IMR-90 (cell line): ENCODE results near the gene CDR2. TPM values are rescaled to one million over a fixed set of nuclear protein-coding genes. Genes with fewer than 3 reads are reported as not detected.

Source experiments
- ATAC-seq: fragments of 200-7000 bp; cut with Tn5 transposase; 2 replicates; pipeline ENCODE4 v1.9.1; 2020; ENCODE audit warnings: low read depth, mild to moderate bottlenecking, moderate library complexity
- BruUV-seq: library from RNA; stranded (reverse); fragments of 400-500 nt; replicated peaks from 2 replicates; lab custom pipeline; 2021; lab: Mats Ljungman, UMichigan
- CTCF ChIA-PET: fragments of 300-600 bp; formaldehyde crosslinking; extraction: SDS; loops from one replicate; lab custom pipeline; 2021; ENCODE audit warnings: antibody characterized with exemption; lab: Yijun Ruan, JAX
- POLR2A ChIA-PET: fragments of 300-600 bp; sonication (Branson Sonifier 250); formaldehyde crosslinking; loops from one replicate; lab custom pipeline; 2022; ENCODE audit warnings: antibody characterized with exemption; ENCODE audit not compliant: unreplicated experiment; lab: Charles Lee
- DNase-seq: peaks from one replicate; pipeline ENCODE4 v3.0.0; 2013
- H2AFZ ChIP-seq: replicated peaks from 2 replicates; pipeline ENCODE3; 2013; ENCODE audit warnings: low read length, mild to moderate bottlenecking; ENCODE audit not compliant: poor library complexity
- H2AK5ac ChIP-seq: 2 replicates; pipeline ENCODE4 v1.6.1; 2013; ENCODE audit warnings: low read depth, low read length, inconsistent platforms
- H2AK9ac ChIP-seq: replicated peaks from 2 replicates; pipeline ENCODE3; 2013; ENCODE audit warnings: mild to moderate bottlenecking, low read depth, low read length, moderate library complexity; ENCODE audit not compliant: poor library complexity
- H2BK120ac ChIP-seq: 2 replicates; pipeline ENCODE4 v1.6.1; 2013; ENCODE audit warnings: low read depth, low read length, inconsistent platforms
- H2BK15ac ChIP-seq: 3 replicates; pipeline ENCODE4 v1.6.1; 2013; ENCODE audit warnings: low read depth, low read length, inconsistent platforms
- H2BK20ac ChIP-seq: 2 replicates; pipeline ENCODE4 v1.6.1; 2013; ENCODE audit warnings: low read depth, mild to moderate bottlenecking, inconsistent platforms, low read length, moderate library complexity
- H2BK5ac ChIP-seq: 2 replicates; pipeline ENCODE4 v1.6.1; 2013; ENCODE audit warnings: mild to moderate bottlenecking, low read depth, low read length, inconsistent platforms; ENCODE audit not compliant: poor library complexity, severe bottlenecking
- H3K14ac ChIP-seq: replicated peaks from 2 replicates; pipeline ENCODE4 v1.6.1; 2013; ENCODE audit warnings: low read depth, low read length, inconsistent platforms
- H3K18ac ChIP-seq: 2 replicates; pipeline ENCODE4 v1.6.1; 2013; ENCODE audit warnings: low read depth, low read length, control low read depth
- H3K23ac ChIP-seq: 2 replicates; pipeline ENCODE4 v1.6.1; 2013; ENCODE audit warnings: low read depth, low read length, inconsistent platforms
- H3K27ac ChIP-seq: 2 replicates; pipeline ENCODE4 v1.5.1; 2013; ENCODE audit warnings: mild to moderate bottlenecking, control low read depth, low read length; ENCODE audit not compliant: insufficient read depth
- H3K27me3 ChIP-seq: 2 replicates; pipeline ENCODE4 v1.6.1; 2013; ENCODE audit warnings: low read length; ENCODE audit not compliant: control insufficient read depth, insufficient read depth
- H3K36me3 ChIP-seq: 2 replicates; pipeline ENCODE4 v1.6.1; 2013; ENCODE audit warnings: low read length, mixed read lengths; ENCODE audit not compliant: control insufficient read depth, insufficient read depth
- H3K4ac ChIP-seq: 2 replicates; pipeline ENCODE4 v1.6.1; 2013; ENCODE audit warnings: low read depth, low read length, inconsistent platforms
- H3K4me1 ChIP-seq: 2 replicates; pipeline ENCODE4 v1.6.1; 2013; ENCODE audit warnings: low read length, mixed read lengths; ENCODE audit not compliant: control insufficient read depth, insufficient read depth
- H3K4me2 ChIP-seq: 2 replicates; pipeline ENCODE4 v1.6.1; 2013; ENCODE audit warnings: low read depth, mild to moderate bottlenecking, control low read depth, low read length, moderate library complexity
- H3K4me3 ChIP-seq: 2 replicates; pipeline ENCODE4 v1.5.1; 2013; ENCODE audit warnings: low read depth, mild to moderate bottlenecking, control low read depth, low read length, moderate library complexity; ENCODE audit not compliant: insufficient read depth
- H3K56ac ChIP-seq: 2 replicates; pipeline ENCODE4 v1.6.1; 2013; ENCODE audit warnings: low read length, inconsistent platforms; ENCODE audit not compliant: insufficient read depth; ENCODE audit errors: extremely low read depth
- H3K79me1 ChIP-seq, 2 experiments: 2 replicates each; pipeline ENCODE4 v1.6.1; 2013; ENCODE audit warnings: low read length in 2 of 2, inconsistent platforms in 1 of 2, low read depth in 1 of 2
- H3K9ac ChIP-seq: 2 replicates; pipeline ENCODE4 v1.6.1; 2013; ENCODE audit warnings: low read depth, low read length, control low read depth
- H3K9me1 ChIP-seq: 2 replicates; pipeline ENCODE4 v1.6.1; 2013; ENCODE audit warnings: low read length, inconsistent platforms; ENCODE audit not compliant: insufficient read depth
- H3K9me3 ChIP-seq: 2 replicates; pipeline ENCODE4 v1.6.1; 2013; ENCODE audit warnings: low read length; ENCODE audit not compliant: control insufficient read depth, insufficient read depth
- H4K20me1 ChIP-seq: 2 replicates; pipeline ENCODE4 v1.6.1; 2013; ENCODE audit warnings: low read length, inconsistent platforms; ENCODE audit not compliant: insufficient read depth
- H4K5ac ChIP-seq: 2 replicates; pipeline ENCODE4 v1.6.1; 2013; ENCODE audit warnings: mild to moderate bottlenecking, low read depth, low read length, control low read depth
- H4K8ac ChIP-seq, 2 experiments: 2 replicates each; pipeline ENCODE4 v1.6.1; 2013; ENCODE audit warnings: low read depth in 2 of 2, low read length in 2 of 2, control low read depth in 1 of 2, inconsistent platforms in 1 of 2
- H4K91ac ChIP-seq: 2 replicates; pipeline ENCODE4 v1.6.1; 2013; ENCODE audit warnings: low read depth, low read length, inconsistent platforms; ENCODE audit not compliant: insufficient read depth
- BHLHE40 ChIP-seq: fragments of 150-350 bp; IDR thresholded peaks from 2 replicates; pipeline ENCODE4 v1.6.1; 2016; ENCODE audit warnings: mild to moderate bottlenecking, low read depth, low read length
- CEBPB ChIP-seq: IDR thresholded peaks from 2 replicates; pipeline ENCODE4 v1.6.1; 2012; ENCODE audit warnings: low read depth, low read length, improper control_type of control experiment
- CHD1 ChIP-seq: IDR thresholded peaks from 2 replicates; pipeline ENCODE4 v1.6.1; 2012; ENCODE audit warnings: low read depth, low read length, improper control_type of control experiment
- CTCF ChIP-seq: conservative IDR thresholded peaks from 2 replicates; pipeline ENCODE4 v1.5.1; 2012; ENCODE audit warnings: mild to moderate bottlenecking, low read depth, low read length, improper control_type of control experiment
- ELK1 ChIP-seq: fragments of 150-350 bp; IDR thresholded peaks from 2 replicates; pipeline ENCODE4 v1.6.1; 2016; ENCODE audit warnings: low read depth, mild to moderate bottlenecking, low read length, moderate library complexity, borderline replicate concordance
- FOS ChIP-seq: fragments of 150-350 bp; IDR thresholded peaks from 2 replicates; pipeline ENCODE4 v1.6.1; 2016; ENCODE audit warnings: low read depth, low read length
- MAFK ChIP-seq: IDR thresholded peaks from 2 replicates; pipeline ENCODE4 v1.6.1; 2012; ENCODE audit warnings: low read depth, low read length, improper control_type of control experiment
- MAZ ChIP-seq: IDR thresholded peaks from 2 replicates; pipeline ENCODE4 v1.6.1; 2012; ENCODE audit warnings: low read depth, mild to moderate bottlenecking, low read length, improper control_type of control experiment, moderate library complexity, borderline replicate concordance
- MXI1 ChIP-seq: IDR thresholded peaks from 2 replicates; pipeline ENCODE4 v1.6.1; 2012; ENCODE audit warnings: low read depth, mild to moderate bottlenecking, low read length, moderate library complexity, borderline replicate concordance
- NFE2L2 ChIP-seq: fragments of 150-350 bp; IDR thresholded peaks from 2 replicates; pipeline ENCODE4 v1.6.1; 2016; ENCODE audit warnings: low read depth, mild to moderate bottlenecking, low read length
- RAD21 ChIP-seq: IDR thresholded peaks from 2 replicates; pipeline ENCODE4 v1.6.1; 2012; ENCODE audit warnings: low read length, improper control_type of control experiment
- RFX5 ChIP-seq: IDR thresholded peaks from 2 replicates; pipeline ENCODE4 v1.8.0; 2012; ENCODE audit warnings: low read depth, mild to moderate bottlenecking, low read length, moderate library complexity
- SMC3 ChIP-seq: fragments of 150-350 bp; IDR thresholded peaks from 2 replicates; pipeline ENCODE4 v1.6.1; 2016; ENCODE audit warnings: low read depth, mild to moderate bottlenecking, antibody characterized with exemption, low read length, moderate library complexity
- USF2 ChIP-seq: fragments of 150-350 bp; IDR thresholded peaks from 2 replicates; pipeline ENCODE4 v1.6.1; 2017; ENCODE audit warnings: mild to moderate bottlenecking, antibody characterized with exemption, low read length, low read depth
- WGBS, 2 experiments: methylation state at CpG; one replicate each; pipeline versions ENCODE4 v1.1.5 to v1.1.7; 2013; ENCODE audit warnings: missing lambda C conversion rate in 2 of 2; ENCODE audit not compliant: insufficient read length in 1 of 2; ENCODE audit errors: extremely low coverage in 2 of 2; 5-methylcytosine and 5-hydroxymethylcytosine counted together
- dilution Hi-C: fragments of 300-500 bp; cut with HindIII; formaldehyde crosslinking; loops from one replicate; pipeline ENCODE4 v1.14.3; 2018; ENCODE audit warnings: low sequenced_read_pairs; ENCODE audit not compliant: unreplicated experiment
- in situ Hi-C: fragments of 300-500 bp; cut with MboI; formaldehyde crosslinking; loops from 3 replicates; pipeline ENCODE4 v1.14.3; 2019; ENCODE audit warnings: low sequenced_read_pairs, inconsistent platforms, mixed read lengths
- intact Hi-C: fragments of 100-400 bp; cut with micrococcal nuclease; formaldehyde crosslinking; loops from 2 replicates; pipeline ENCODE4 v1.10.0; 2022
- polyA plus RNA-seq, 3 experiments: library from polyadenylated mRNA; depleted of rRNA; stranded (reverse); fragments of >200 nt; gene quantifications; 2 replicates each; pipeline ENCODE4 v1.2.3, GENCODE V29; 2012; ENCODE audit warnings: low replicate concordance in 1 of 3
- total RNA-seq: library from RNA; depleted of rRNA; stranded (reverse); fragments of >200 nt; gene quantifications from 2 replicates; pipeline ENCODE4 v1.2.3, GENCODE V29; 2012

CDR2 gene
- total and polyA plus RNA-seq, 2 of the 4 experiments (the other 2 are of a cell fraction) = 37.7 to 48.4 TPM

GRCh38 chr16:22326771-22327445 lies 47.5 kb downstream of the CDR2 start:
- Histone ChIP-seq H3K14ac (no peak overlapping the region), H2AK5ac (no peak overlapping the region), H3K4ac (no peak overlapping the region), H3K56ac (no peak overlapping the region), H4K5ac (no peak overlapping the region), H4K20me1 (peaks cover 10% of the 10 kb centered on the region; the same call in 1 of the 2 replicates), H3K4me2 (no peak overlapping the region), H2AK9ac (no peak overlapping the region), H3K9me1 (peaks cover 3% of the 10 kb centered on the region; the same call in 1 of the 2 replicates), H3K4me1 (no peaks in the 10 kb centered on the region), H2BK5ac (no peak overlapping the region), H2BK20ac (no peak overlapping the region), H3K9ac (no peak overlapping the region), H3K27me3 (no peaks in the 10 kb centered on the region), H2AFZ (no peak overlapping the region), H2BK15ac (no peak overlapping the region), H3K23ac (no peak overlapping the region), H4K8ac (no peak overlapping the region), H4K91ac (no peak overlapping the region), H3K79me1 (peaks cover 11 to 35% of the 10 kb centered on the region in 2 experiments), H3K18ac (no peak overlapping the region), H3K4me3 (no peak overlapping the region), H3K27ac (no peak overlapping the region), H2BK120ac (no peak overlapping the region), H3K9me3 (no peaks in the 10 kb centered on the region), H3K36me3 (peaks cover 60% of the 10 kb centered on the region)
- DNase-seq = no peak
- BruUV-seq = no TSS peak
- ChIA-PET POLR2A (interaction anchor here (0.5 kb wide), 1 partner anchor 49 kb away, joined by 3 read pairs; no protein-coding TSS in a partner anchor), CTCF (no interaction called here)
- in situ Hi-C loops = loop anchor here (25.0 kb wide), 1 partner anchor 1165 kb away; the partner anchor contains the start of genes DNAH3 and LDAF1
- ATAC-seq = no peak
- TF ChIP-seq MAZ (no peak), RAD21 (no peak), MXI1 (no peak), MAFK (no peak), CHD1 (no peak), CEBPB (no peak), RFX5 (no peak), CTCF (no peak), ELK1 (no peak), USF2 (no peak), SMC3 (no peak), BHLHE40 (no peak), FOS (no peak), NFE2L2 (no peak)
- intact Hi-C loops = no loop called here
- 98% methylated on average over 7 of the region's 13 CpGs; no CpG with 5 or more reads in 1 of the 2 experiments for WGBS, 2 experiments
- dilution Hi-C loops = no loop called here
